Loucy (cell line): ENCODE results near the gene B4GALT1.

ENCODE experiments used
- H2AFZ ChIP-seq: fragments of 200-600 bp; sonication (generic); 2 replicates; pipeline ENCODE4 v1.6.0; 2016; ENCODE audit warnings: antibody characterized with exemption, mild to moderate bottlenecking, low read length, moderate library complexity
- H3F3A ChIP-seq: fragments of 200-600 bp; 2 replicates; pipeline ENCODE4 v1.6.0; 2016; ENCODE audit warnings: antibody characterized with exemption, low read depth, mild to moderate bottlenecking
- H3K27me3 ChIP-seq: fragments of 200-600 bp; sonication (generic); 2 replicates; pipeline ENCODE4 v1.6.1; 2014; ENCODE audit warnings: low read length, mild to moderate bottlenecking; ENCODE audit not compliant: insufficient read depth, poor library complexity, severe bottlenecking
- H3K36me3 ChIP-seq: fragments of 200-600 bp; sonication (generic); 2 replicates; pipeline ENCODE4 v1.6.1; 2016; ENCODE audit warnings: low read length; ENCODE audit not compliant: insufficient read depth
- H3K4me1 ChIP-seq: fragments of 200-600 bp; sonication (generic); 2 replicates; pipeline ENCODE4 v1.5.1; 2014; ENCODE audit warnings: low read length, mild to moderate bottlenecking; ENCODE audit not compliant: insufficient read depth, poor library complexity, severe bottlenecking
- H3K4me2 ChIP-seq: fragments of 200-600 bp; sonication (generic); 2 replicates; pipeline ENCODE4 v1.6.0; 2014; ENCODE audit warnings: antibody characterized with exemption, low read length, low read depth, mild to moderate bottlenecking; ENCODE audit not compliant: poor library complexity, severe bottlenecking
- H3K4me3 ChIP-seq: fragments of 200-600 bp; sonication (generic); 2 replicates; pipeline ENCODE4 v1.5.1; 2014; ENCODE audit warnings: low read length, mild to moderate bottlenecking, mixed read lengths; ENCODE audit not compliant: poor library complexity, severe bottlenecking
- H3K79me2 ChIP-seq: fragments of 200-600 bp; sonication (generic); 2 replicates; pipeline ENCODE4 v1.6.1; 2014; ENCODE audit warnings: low read length; ENCODE audit not compliant: insufficient read depth
- H3K9ac ChIP-seq: fragments of 200-600 bp; sonication (generic); 2 replicates; pipeline ENCODE4 v1.6.0; 2014; ENCODE audit warnings: mild to moderate bottlenecking, low read depth, low read length, moderate library complexity; ENCODE audit not compliant: poor library complexity, severe bottlenecking
- H3K9me2 ChIP-seq: fragments of 200-600 bp; sonication (generic); replicated peaks from 2 replicates; pipeline ENCODE4 v1.6.1; 2016; ENCODE audit warnings: low read depth, low read length, mixed read lengths
- H3K9me3 ChIP-seq: fragments of 200-600 bp; sonication (generic); 2 replicates; pipeline ENCODE4 v1.6.1; 2014; ENCODE audit warnings: mild to moderate bottlenecking, antibody characterized with exemption, low read length, low read depth; ENCODE audit not compliant: insufficient read depth
- H4K20me1 ChIP-seq: fragments of 200-600 bp; sonication (generic); 2 replicates; pipeline ENCODE4 v1.6.0; 2014; ENCODE audit warnings: antibody characterized with exemption, low read length, mild to moderate bottlenecking; ENCODE audit not compliant: insufficient read depth, poor library complexity, severe bottlenecking
- CTCF ChIP-seq: fragments of 200-600 bp; sonication (generic); conservative IDR thresholded peaks from 2 replicates; pipeline ENCODE4 v1.5.1; 2014; ENCODE audit warnings: mild to moderate bottlenecking, antibody characterized with exemption, low read length
- EZH2phosphoT487 ChIP-seq: fragments of 200-600 bp; IDR thresholded peaks from 2 replicates; pipeline ENCODE4 v1.6.1; 2018; ENCODE audit warnings: antibody characterized with exemption, mild to moderate bottlenecking, moderate library complexity, borderline replicate concordance

The B4GALT1 gene

GRCh38 chr9:33116860-33117259 is 50.3 kb downstream of the B4GALT1 start:
- H2AFZ ChIP-seq = no peak overlapping the region
- no peaks in the 10 kb centered on the region for H3K79me2 ChIP-seq
- no peaks in the 10 kb centered on the region for H3K27me3 ChIP-seq
- H3K4me3 ChIP-seq = no peak overlapping the region
- H4K20me1 ChIP-seq = no peaks in the 10 kb centered on the region
- H3F3A ChIP-seq = no peaks in the 10 kb centered on the region
- peaks cover 37% of the 10 kb centered on the region; the same call in 1 of the 2 replicates for H3K36me3 ChIP-seq
- H3K9ac ChIP-seq = no peak overlapping the region
- H3K4me1 ChIP-seq = peaks cover 10% of the 10 kb centered on the region
- no peaks in the 10 kb centered on the region for H3K9me2 ChIP-seq
- no peaks in the 10 kb centered on the region for H3K9me3 ChIP-seq
- no peak overlapping the region for H3K4me2 ChIP-seq
- TF ChIP-seq EZH2phosphoT487 = no peak
- no peak for TF ChIP-seq CTCF

GRCh38 chr9:33114746-33115145 is 52.4 kb downstream of the B4GALT1 start:
- no peaks in the 10 kb centered on the region for H3F3A ChIP-seq
- no peaks in the 10 kb centered on the region for H3K9me2 ChIP-seq
- H3K9me3 ChIP-seq = no peaks in the 10 kb centered on the region
- H3K4me2 ChIP-seq = no peak overlapping the region
- H3K4me3 ChIP-seq = no peak overlapping the region
- H3K79me2 ChIP-seq = no peaks in the 10 kb centered on the region
- no peak overlapping the region for H3K9ac ChIP-seq
- H3K36me3 ChIP-seq = peaks cover 34% of the 10 kb centered on the region; the same call in 1 of the 2 replicates
- no peak for TF ChIP-seq EZH2phosphoT487
- TF ChIP-seq CTCF = no peak
- no peak overlapping the region for H2AFZ ChIP-seq
- H3K4me1 ChIP-seq = peaks cover 10% of the 10 kb centered on the region
- H3K27me3 ChIP-seq = no peaks in the 10 kb centered on the region
- H4K20me1 ChIP-seq = no peaks in the 10 kb centered on the region

- Histone ChIP-seq H3K9ac (no peak overlapping the region), H3K4me1 (peaks cover 10% of the 10 kb centered on the region)
- no peak for TF ChIP-seq CTCF
- TF ChIP-seq EZH2phosphoT487 = no peak
Measured at GRCh38 chr9:33113799-33114547, 53.2 kb downstream of the B4GALT1 start.

More at GRCh38 chr9:33113799-33114547, 53.2 kb downstream of the B4GALT1 start:
- Histone ChIP-seq H4K20me1 (no peaks in the 10 kb centered on the region), H3K36me3 (peaks cover 34% of the 10 kb centered on the region; the same call in 1 of the 2 replicates), H3K79me2 (no peaks in the 10 kb centered on the region), H3K4me3 (no peak overlapping the region), H2AFZ (no peak overlapping the region), H3F3A (no peaks in the 10 kb centered on the region), H3K9me3 (no peaks in the 10 kb centered on the region), H3K27me3 (no peaks in the 10 kb centered on the region), H3K9me2 (no peaks in the 10 kb centered on the region), H3K4me2 (no peak overlapping the region)
